Muscle layer of colon (tissue), 2 donors: ENCODE data around the gene CMSS1.

Experiments
- H3K27ac ChIP-seq: one replicate; pipeline ENCODE4 v1.7.0; 2013; ENCODE audit warnings: low read depth, mild to moderate bottlenecking, low read length, moderate library complexity
- H3K27me3 ChIP-seq, 2 donors: one replicate each; pipeline ENCODE4 v1.7.0; 2013; ENCODE audit warnings: low read length in 2 of 2, mild to moderate bottlenecking in 2 of 2; ENCODE audit not compliant: insufficient read depth in 2 of 2, control insufficient read depth in 1 of 2
- H3K36me3 ChIP-seq: one replicate; pipeline ENCODE4 v1.7.0; 2013; ENCODE audit warnings: mild to moderate bottlenecking, low read length; ENCODE audit not compliant: insufficient read depth
- H3K4me1 ChIP-seq: one replicate; pipeline ENCODE4 v1.7.0; 2013; ENCODE audit warnings: mild to moderate bottlenecking, low read length; ENCODE audit not compliant: insufficient read depth
- H3K4me3 ChIP-seq, 2 donors: one replicate each; pipeline ENCODE4 v1.7.0; 2013; ENCODE audit warnings: low read length in 2 of 2, low read depth in 1 of 2, mild to moderate bottlenecking in 1 of 2, moderate library complexity in 1 of 2
- H3K9ac ChIP-seq: one replicate; pipeline ENCODE4 v1.7.0; 2013; ENCODE audit warnings: low read length
- H3K9me3 ChIP-seq: one replicate; pipeline ENCODE4 v1.7.0; 2013; ENCODE audit warnings: mild to moderate bottlenecking, low read length
- donor health status: abdominal sarcoma.
- donor health status: Adenocarcinoma of cecum.

The CMSS1 gene

GRCh38 chr3:100155128-100155527 is 337.5 kb downstream of the CMSS1 start:
- H3K4me3 ChIP-seq = no peak overlapping the region
- no peaks in the 10 kb centered on the region for H3K27me3 ChIP-seq
- H3K36me3 ChIP-seq = no peaks in the 10 kb centered on the region
- no peak overlapping the region for H3K27ac ChIP-seq
- no peak overlapping the region for H3K9ac ChIP-seq
- no peaks in the 10 kb centered on the region for H3K9me3 ChIP-seq
- H3K4me1 ChIP-seq = peaks cover 34% of the 10 kb centered on the region

GRCh38 chr3:100155590-100155989 is 337.9 kb downstream of the CMSS1 start:
- Histone ChIP-seq H3K4me3 (no peak overlapping the region), H3K27ac (no peak overlapping the region), H3K9ac (no peak overlapping the region), H3K4me1 (peaks cover 31% of the 10 kb centered on the region), H3K9me3 (no peaks in the 10 kb centered on the region), H3K27me3 (no peaks in the 10 kb centered on the region), H3K36me3 (no peaks in the 10 kb centered on the region)

- Histone ChIP-seq H3K9ac (no peak overlapping the region), H3K4me3 (no peak overlapping the region), H3K9me3 (no peaks in the 10 kb centered on the region), H3K4me1 (peaks cover 23% of the 10 kb centered on the region), H3K36me3 (no peaks in the 10 kb centered on the region), H3K27ac (no peak overlapping the region), H3K27me3 (no peaks in the 10 kb centered on the region)
Observed at GRCh38 chr3:100157685-100158084, 340.0 kb downstream of the CMSS1 start.

- Histone ChIP-seq H3K4me1 (peaks cover 23% of the 10 kb centered on the region), H3K9me3 (no peaks in the 10 kb centered on the region), H3K4me3 (no peak overlapping the region), H3K27ac (no peak overlapping the region), H3K27me3 (no peaks in the 10 kb centered on the region), H3K36me3 (no peaks in the 10 kb centered on the region), H3K9ac (no peak overlapping the region)
Observed at GRCh38 chr3:100158918-100159330, 341.3 kb downstream of the CMSS1 start.

- H3K27ac ChIP-seq = no peak overlapping the region
- no peaks in the 10 kb centered on the region for H3K27me3 ChIP-seq
- no peak overlapping the region for H3K9ac ChIP-seq
- H3K9me3 ChIP-seq = no peaks in the 10 kb centered on the region
- H3K4me1 ChIP-seq = peaks cover 23% of the 10 kb centered on the region
- H3K36me3 ChIP-seq = no peaks in the 10 kb centered on the region
- H3K4me3 ChIP-seq = no peak overlapping the region
Observed at GRCh38 chr3:100159331-100160153, 341.9 kb downstream of the CMSS1 start.

GRCh38 chr3:100160521-100160920 is 342.9 kb downstream of the CMSS1 start:
- Histone ChIP-seq H3K9ac (no peak overlapping the region), H3K4me3 (no peak overlapping the region), H3K9me3 (no peaks in the 10 kb centered on the region), H3K36me3 (no peaks in the 10 kb centered on the region), H3K27me3 (no peaks in the 10 kb centered on the region), H3K4me1 (peaks cover 23% of the 10 kb centered on the region), H3K27ac (no peak overlapping the region)

- Histone ChIP-seq H3K27me3 (no peaks in the 10 kb centered on the region), H3K27ac (no peak overlapping the region), H3K4me3 (no peak overlapping the region), H3K4me1 (peaks cover 13% of the 10 kb centered on the region), H3K9ac (no peak overlapping the region), H3K36me3 (no peaks in the 10 kb centered on the region), H3K9me3 (no peaks in the 10 kb centered on the region)
Observed at GRCh38 chr3:100163787-100164186, 346.1 kb downstream of the CMSS1 start.

- Histone ChIP-seq H3K9ac (no peak overlapping the region), H3K4me3 (no peak overlapping the region), H3K27me3 (no peaks in the 10 kb centered on the region), H3K4me1 (peaks cover 5% of the 10 kb centered on the region), H3K27ac (no peak overlapping the region), H3K9me3 (no peaks in the 10 kb centered on the region), H3K36me3 (no peaks in the 10 kb centered on the region)
Observed at GRCh38 chr3:100164743-100165142, 347.1 kb downstream of the CMSS1 start.

GRCh38 chr3:100165926-100166550 is 348.4 kb downstream of the CMSS1 start:
- H3K9me3 ChIP-seq = no peaks in the 10 kb centered on the region
- H3K4me1 ChIP-seq = no peaks in the 10 kb centered on the region
- H3K36me3 ChIP-seq = no peaks in the 10 kb centered on the region
- no peak overlapping the region for H3K27ac ChIP-seq
- H3K4me3 ChIP-seq = no peak overlapping the region
- H3K9ac ChIP-seq = no peak overlapping the region
- H3K27me3 ChIP-seq = no peaks in the 10 kb centered on the region

GRCh38 chr3:100169201-100169920 is 351.7 kb downstream of the CMSS1 start:
- no peaks in the 10 kb centered on the region for H3K9me3 ChIP-seq
- H3K27me3 ChIP-seq = no peaks in the 10 kb centered on the region
- no peaks in the 10 kb centered on the region for H3K36me3 ChIP-seq
- no peak overlapping the region for H3K27ac ChIP-seq
- H3K4me1 ChIP-seq = no peaks in the 10 kb centered on the region
- no peak overlapping the region for H3K9ac ChIP-seq
- H3K4me3 ChIP-seq = no peak overlapping the region

- no peak overlapping the region for H3K4me3 ChIP-seq
- H3K36me3 ChIP-seq = no peaks in the 10 kb centered on the region
- H3K27me3 ChIP-seq = no peaks in the 10 kb centered on the region
- no peak overlapping the region for H3K27ac ChIP-seq
- H3K9ac ChIP-seq = no peak overlapping the region
- no peaks in the 10 kb centered on the region for H3K9me3 ChIP-seq
- no peaks in the 10 kb centered on the region for H3K4me1 ChIP-seq
Observed at GRCh38 chr3:100170486-100170885, 352.8 kb downstream of the CMSS1 start.
